ENCODE results near the gene CUL7. TPM values are rescaled to one million over a fixed set of nuclear protein-coding genes. Genes with fewer than 3 reads are reported as not detected.

The CUL7 gene
- total RNA-seq, 8 experiments from 2014 or later = 14.4 to 33.7 (median 25.1) TPM

DNA sequence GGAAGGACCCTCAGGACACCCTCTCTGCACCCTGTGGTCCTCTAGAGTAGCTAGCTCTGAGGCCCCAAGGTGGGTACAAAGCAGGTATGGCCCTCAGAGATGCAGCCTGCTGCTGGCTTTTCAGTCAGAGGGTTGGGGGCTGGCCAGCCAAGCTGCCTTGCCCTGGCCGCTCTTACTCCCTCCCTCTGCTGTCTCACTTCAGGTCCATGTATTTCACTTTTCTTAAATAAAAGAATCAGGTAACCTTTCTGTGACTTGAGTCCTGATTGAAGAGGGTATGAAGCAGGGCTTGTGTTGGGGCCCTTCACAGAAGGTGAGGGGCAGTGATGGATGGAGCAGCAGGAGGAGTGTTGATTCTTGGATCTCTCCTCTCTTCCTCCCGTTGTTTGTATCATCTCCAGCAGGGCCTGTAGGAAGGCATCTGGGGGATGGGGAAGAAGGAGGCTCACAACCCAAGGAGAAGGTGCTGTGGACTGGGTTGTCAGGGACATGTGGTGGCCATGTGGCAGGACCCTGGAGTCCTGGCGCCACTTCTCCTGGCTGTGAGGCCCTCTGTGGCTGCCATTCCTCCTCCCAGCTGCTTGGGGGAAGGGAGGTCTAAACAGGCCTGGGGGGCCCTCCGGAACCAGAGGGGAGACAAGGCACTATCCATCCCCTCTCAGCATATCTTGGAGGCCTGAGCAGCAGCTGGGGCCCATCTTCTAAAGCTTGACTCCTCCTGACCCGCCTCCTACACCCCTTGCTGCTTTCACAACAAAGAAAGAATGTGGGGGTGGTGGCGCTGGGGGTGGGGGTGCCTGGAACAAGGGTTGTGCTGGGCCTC, 21.4 kb upstream of the CUL7 start:
- peaks cover 19 to 25% of the 10 kb centered on the region in 2 donors for H3K4me1 ChIP-seq (replicated peaks in 1 of 2)
- ATAC-seq (replicated peaks in 6 of 8) = peak in 1 of 8 experiments; percentile 53
- WGBS, 10 experiments = 0 to 100% (median 69%) methylated on average over 1 to 3 of the region's 6 CpGs; no CpG with 5 or more reads in 5 of the 10 experiments
- no peak overlapping the region for H3K4me3 ChIP-seq
- in situ Hi-C loops (cut with MboI; ENCODE audit: low pct_unique_long_range_greater_than_20kb in 2 of 9, low sequenced_read_pairs in 9 of 9, unreplicated experiment in 9 of 9) = loop anchor here in 4 of 9 experiments (10.0 kb wide), 3 partner anchors 50 to 70 kb away; no protein-coding TSS in a partner anchor
- peak overlapping the region in 1 of 2 donors; percentile 52 for H3K27ac ChIP-seq

DNA sequence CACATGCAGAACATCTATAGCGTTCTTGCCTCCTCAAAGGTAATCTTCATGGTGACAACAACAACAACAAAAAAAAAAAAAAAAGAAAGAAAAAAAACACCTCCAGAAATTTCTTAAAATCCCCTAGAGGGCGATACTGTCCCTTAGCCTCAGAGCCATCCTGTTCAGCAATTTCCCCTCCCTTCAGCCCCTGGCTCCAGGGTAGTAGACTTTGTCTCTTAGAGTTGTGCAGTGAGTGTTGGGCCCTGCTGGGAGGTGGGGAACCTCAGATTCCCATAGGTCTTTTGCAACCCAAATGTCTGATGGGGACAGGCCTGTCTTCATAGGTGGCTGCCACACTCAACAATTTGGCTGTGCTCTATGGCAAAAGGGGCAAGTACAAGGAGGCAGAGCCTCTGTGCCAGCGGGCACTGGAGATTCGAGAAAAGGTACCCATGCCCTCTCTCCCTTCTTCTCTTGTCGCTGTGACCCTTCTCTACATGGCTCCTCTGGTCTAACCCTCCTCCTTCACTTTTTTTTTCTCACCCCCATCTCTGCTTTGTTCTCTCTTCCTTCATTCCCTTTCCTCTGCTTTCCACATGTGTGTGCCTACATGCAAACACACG, 16.5 kb upstream of the CUL7 start:
- in situ Hi-C loops (cut with MboI; ENCODE audit: low pct_unique_long_range_greater_than_20kb in 2 of 9, low sequenced_read_pairs in 9 of 9, unreplicated experiment in 9 of 9) = loop anchor here in 4 of 9 experiments (10.0 kb wide), 3 partner anchors 55 to 75 kb away; no protein-coding TSS in a partner anchor
- 0 to 67% (median 0%) methylated on average over 1 to 3 of the region's 6 CpGs; no CpG with 5 or more reads in 1 of the 10 experiments for WGBS, 10 experiments
- peak; percentile 46 to 92 (median 66) for ATAC-seq (replicated peaks in 6 of 8)
- Histone ChIP-seq H3K27ac (no peak overlapping the region), H3K4me3 (no peak overlapping the region), H3K4me1 (replicated peaks in 1 of 2) (peaks cover 1 to 3% of the 10 kb centered on the region in 2 donors)

DNA sequence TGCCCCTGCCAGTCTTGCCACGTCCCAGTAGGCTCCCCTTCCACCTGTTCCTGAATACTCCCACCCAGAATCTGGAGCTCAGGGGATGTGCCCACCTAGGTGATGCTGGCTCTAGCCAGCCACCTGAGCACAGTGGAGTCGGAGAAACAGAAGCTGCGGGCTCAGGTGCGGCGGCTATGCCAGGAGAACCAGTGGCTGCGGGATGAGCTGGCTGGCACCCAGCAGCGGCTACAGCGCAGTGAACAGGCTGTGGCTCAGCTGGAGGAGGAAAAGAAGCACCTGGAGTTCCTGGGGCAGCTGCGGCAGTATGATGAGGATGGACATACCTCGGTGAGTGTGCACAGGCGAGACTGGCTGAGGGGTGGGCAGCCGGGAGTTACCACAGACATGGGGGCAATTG, 9.2 kb upstream of the CUL7 start:
- in situ Hi-C loops (cut with MboI; ENCODE audit: low pct_unique_long_range_greater_than_20kb in 2 of 9, low sequenced_read_pairs in 9 of 9, unreplicated experiment in 9 of 9) = no loop called here
- H3K4me3 ChIP-seq = no peak overlapping the region
- WGBS, 10 experiments = 30 to 96% (median 83%) methylated on average over 1 to 5 of the region's 12 CpGs; no CpG with 5 or more reads in 5 of the 10 experiments
- ATAC-seq (replicated peaks in 6 of 8) = no peak
- no peak overlapping the region for H3K27ac ChIP-seq
- peaks cover 12 to 13% of the 10 kb centered on the region in 2 donors for H3K4me1 ChIP-seq (replicated peaks in 1 of 2)

DNA sequence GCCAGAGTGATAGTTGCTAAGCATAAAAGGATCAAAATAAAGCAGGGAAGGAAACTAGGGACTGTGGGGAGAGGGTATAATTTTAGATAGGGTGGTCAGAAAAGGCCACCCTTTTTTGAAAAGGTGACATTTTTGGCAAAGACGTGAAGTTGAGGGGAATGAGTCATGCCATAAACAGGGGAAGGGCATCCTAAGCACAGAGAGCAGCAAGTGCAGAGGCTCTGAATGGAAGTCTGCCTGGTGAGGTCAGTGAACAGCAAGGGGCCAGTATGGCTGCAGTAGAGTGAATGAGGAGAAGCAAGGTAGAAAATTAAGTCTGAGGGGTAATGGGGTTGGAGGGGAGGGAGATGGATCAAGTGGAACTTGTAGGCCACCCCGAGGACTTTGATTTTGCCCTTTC, 8.2 kb upstream of the CUL7 start:
- in situ Hi-C loops (cut with MboI; ENCODE audit: low pct_unique_long_range_greater_than_20kb in 2 of 9, low sequenced_read_pairs in 9 of 9, unreplicated experiment in 9 of 9) = no loop called here
- Histone ChIP-seq H3K27ac (no peak overlapping the region), H3K4me3 (no peak overlapping the region), H3K4me1 (replicated peaks in 1 of 2) (peaks cover 12 to 13% of the 10 kb centered on the region in 2 donors)
- WGBS, 10 experiments = 17 to 83% (median 49%) methylated on average over 1 to 2 of the region's 2 CpGs; no CpG with 5 or more reads in 2 of the 10 experiments
- ATAC-seq (replicated peaks in 6 of 8) = no peak

DNA sequence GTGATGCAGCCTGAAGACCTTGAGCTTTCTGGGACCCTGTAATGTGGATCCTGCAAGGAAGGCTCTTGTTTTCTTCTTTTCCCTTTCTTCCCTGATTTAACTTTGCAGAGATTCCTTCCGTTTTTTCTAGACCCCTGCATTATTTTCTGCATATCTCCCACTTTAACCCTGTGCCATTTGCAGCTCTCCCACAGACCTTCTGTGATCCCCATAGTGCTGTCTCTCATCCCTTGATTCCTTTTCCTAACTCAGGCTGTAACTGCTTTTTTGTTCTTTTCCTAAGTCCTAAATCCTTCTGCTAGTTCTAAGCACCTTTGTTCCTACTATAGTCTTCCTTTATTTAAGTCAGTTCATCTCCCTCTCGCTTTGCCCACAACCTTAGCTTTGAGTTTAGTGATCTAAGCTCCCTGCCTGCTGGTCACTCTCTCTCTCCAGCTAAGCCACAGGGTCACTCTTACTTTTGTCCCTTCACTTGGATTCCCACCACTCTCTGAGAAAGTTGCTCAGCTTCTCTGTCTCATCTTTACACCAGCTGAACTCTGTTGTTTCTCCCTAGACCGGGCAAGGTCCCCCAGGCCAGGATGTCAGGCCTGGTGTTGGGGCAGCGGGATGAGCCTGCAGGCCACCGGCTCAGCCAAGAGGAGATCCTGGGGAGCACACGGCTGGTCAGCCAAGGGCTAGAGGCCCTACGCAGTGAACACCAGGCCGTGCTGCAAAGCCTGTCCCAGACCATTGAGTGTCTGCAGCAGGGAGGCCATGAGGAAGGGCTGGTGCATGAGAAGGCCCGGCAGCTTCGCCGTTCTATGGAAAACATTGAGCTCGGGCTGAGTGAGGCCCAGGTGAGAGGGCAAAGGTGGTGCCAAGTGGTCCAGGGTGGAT, 7.3 kb upstream of the CUL7 start:
- in situ Hi-C loops (cut with MboI; ENCODE audit: low pct_unique_long_range_greater_than_20kb in 2 of 9, low sequenced_read_pairs in 9 of 9, unreplicated experiment in 9 of 9) = no loop called here
- Histone ChIP-seq H3K4me1 (replicated peaks in 1 of 2) (peaks cover 12 to 13% of the 10 kb centered on the region in 2 donors), H3K27ac (no peak overlapping the region), H3K4me3 (peak overlapping the region; percentile 62 to 97 (median 80))
- ATAC-seq (replicated peaks in 6 of 8) = no peak
- 30 to 100% (median 64%) methylated on average over 1 to 8 of the region's 12 CpGs; no CpG with 5 or more reads in 1 of the 10 experiments for WGBS, 10 experiments

DNA sequence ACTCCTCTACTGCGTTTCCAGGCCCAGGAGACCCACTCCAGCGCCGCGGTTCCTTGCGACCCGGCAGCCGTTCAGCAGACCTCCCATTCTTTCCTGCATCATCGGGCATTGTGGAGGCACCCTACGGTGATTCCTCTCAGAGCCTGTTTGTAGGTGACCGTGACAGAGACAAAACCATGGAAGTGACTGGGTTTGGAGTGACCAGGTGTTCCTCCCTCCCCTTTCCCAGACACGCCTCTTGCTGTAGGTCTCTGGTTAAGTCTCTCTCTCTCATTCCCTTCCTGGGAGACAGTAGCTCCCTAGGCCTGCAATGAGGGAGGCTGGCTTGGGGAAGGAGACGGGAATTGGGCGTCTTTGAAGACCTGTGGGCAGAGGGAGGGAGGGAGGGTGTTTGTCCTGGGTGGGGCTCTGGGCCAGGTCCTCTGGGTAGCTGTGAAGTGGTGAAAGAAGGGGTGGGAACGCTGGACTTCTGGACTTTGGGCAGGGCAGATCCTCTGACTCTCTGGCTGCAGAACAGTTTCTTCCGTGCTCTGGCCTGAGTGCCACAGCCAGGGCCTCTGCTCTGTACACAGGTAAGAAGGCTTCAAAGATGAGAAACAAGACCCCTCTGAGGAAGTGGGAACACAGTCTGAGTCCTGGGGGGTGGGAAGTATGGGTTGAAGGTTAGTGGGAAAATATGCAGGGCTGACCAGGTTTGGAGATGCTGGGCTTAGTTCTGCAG, 6.5 kb upstream of the CUL7 start:
- peaks cover 12 to 13% of the 10 kb centered on the region in 2 donors for H3K4me1 ChIP-seq (replicated peaks in 1 of 2)
- ATAC-seq (replicated peaks in 6 of 8) = peak in 7 of 8 experiments; percentile 3 to 19 (median 9)
- peak overlapping the region; percentile 86 to 95 for H3K27ac ChIP-seq
- peak overlapping the region; percentile 62 to 97 (median 80) for H3K4me3 ChIP-seq
- 8% methylated on average over 2 of the region's 15 CpGs; no CpG with 5 or more reads in 9 of the 10 experiments for WGBS, 10 experiments
- in situ Hi-C loops (cut with MboI; ENCODE audit: low pct_unique_long_range_greater_than_20kb in 2 of 9, low sequenced_read_pairs in 9 of 9, unreplicated experiment in 9 of 9) = no loop called here

DNA sequence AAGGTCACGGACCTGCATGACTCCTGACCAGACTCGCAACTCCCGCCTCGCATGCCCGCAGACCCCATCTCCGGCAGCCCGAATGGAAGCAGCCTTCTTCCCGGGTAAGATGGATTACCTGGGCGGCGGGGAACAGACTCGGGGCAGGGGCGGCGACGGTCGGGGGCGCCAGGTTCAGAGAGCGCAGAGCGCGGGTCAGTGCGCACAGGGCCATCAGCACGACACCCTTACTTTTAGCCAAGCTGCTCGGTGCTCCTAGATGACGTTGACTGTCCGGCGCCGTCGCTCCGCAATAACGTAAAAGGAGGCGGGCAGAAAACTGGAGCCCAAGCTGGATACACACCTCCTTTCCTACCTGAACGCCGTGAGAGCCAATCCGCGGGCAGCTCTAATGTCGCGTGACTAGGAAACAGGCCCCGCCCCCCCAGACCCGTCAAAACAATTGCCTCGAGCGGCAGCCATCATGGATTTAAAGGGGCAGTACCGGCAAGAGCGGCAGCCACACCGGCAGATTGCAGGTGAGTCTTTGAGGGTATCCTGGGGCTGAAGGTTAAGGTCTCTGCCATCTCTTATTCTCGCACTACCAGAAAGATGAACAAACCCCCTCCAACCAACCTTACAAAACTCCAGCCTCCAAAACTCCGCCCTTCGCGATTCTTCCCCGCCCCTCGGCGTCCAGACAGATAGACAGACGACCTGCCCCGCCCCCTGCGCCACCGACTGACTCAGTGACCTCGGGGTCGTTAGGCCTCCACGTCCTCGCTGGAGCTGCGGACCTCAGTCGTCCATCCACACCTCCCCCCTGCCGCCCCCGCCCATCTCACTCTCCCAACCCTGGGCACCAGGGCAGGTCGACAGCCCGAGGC, 5.8 kb upstream of the CUL7 start, which contains the start of the genes KLC4 and MRPL2:
Gene KLC4 (plus strand): TSS at position 464 of the 866 bp plus-strand sequence. CDS start 1,705 bp downstream, outside the sequence.
Gene MRPL2 (minus strand): TSS at position 267 of the 866 bp plus-strand sequence. CDS start 53 bp downstream, at position 214.
- Histone ChIP-seq H3K4me1 (replicated peaks in 1 of 2) (peaks cover 15% of the 10 kb centered on the region in 2 donors), H3K27ac (peak within 1 kb of the TSS; percentile 86 to 95), H3K4me3 (peak within 1 kb of the TSS; percentile 62 to 97 (median 80))
- in situ Hi-C loops (cut with MboI; ENCODE audit: low pct_unique_long_range_greater_than_20kb in 2 of 9, low sequenced_read_pairs in 9 of 9, unreplicated experiment in 9 of 9) = no loop called here
- WGBS, 10 experiments = 0 to 3% (median 0%) methylated on average over 1 to 7 of the region's 64 CpGs; no CpG with 5 or more reads in 2 of the 10 experiments
- ATAC-seq (replicated peaks in 6 of 8) = peak; percentile 91 to 98 (median 93)

DNA sequence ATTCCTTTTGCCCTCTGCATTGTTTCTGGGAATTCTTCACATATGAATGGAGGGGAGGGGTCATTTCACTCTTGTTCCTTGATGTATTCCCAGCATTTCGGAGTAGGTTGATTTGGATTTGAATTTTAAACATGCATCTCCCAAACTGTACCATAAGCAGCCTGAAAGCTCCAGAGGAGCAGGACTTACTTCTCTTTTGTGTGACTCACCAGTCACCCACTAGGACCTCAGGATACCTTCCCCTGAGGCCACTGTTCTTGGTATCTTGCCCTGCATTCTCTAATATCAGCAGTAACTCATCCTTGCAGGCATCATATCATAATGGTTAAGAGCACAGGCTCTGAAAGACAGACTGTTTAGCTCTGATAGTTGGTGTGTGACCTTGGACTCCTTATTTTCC, 4.9 kb upstream of the CUL7 start:
- H3K4me3 ChIP-seq = peak overlapping the region; percentile 62 to 97 (median 80)
- peak overlapping the region; percentile 84 to 91 for H3K27ac ChIP-seq
- no peak for ATAC-seq (replicated peaks in 6 of 8)
- in situ Hi-C loops (cut with MboI; ENCODE audit: low pct_unique_long_range_greater_than_20kb in 2 of 9, low sequenced_read_pairs in 9 of 9, unreplicated experiment in 9 of 9) = no loop called here
- 0 to 60% (median 44%) methylated on average over 1 of the region's 1 CpG; no CpG with 5 or more reads in 3 of the 10 experiments for WGBS, 10 experiments
- peaks cover 18 to 19% of the 10 kb centered on the region in 2 donors for H3K4me1 ChIP-seq (replicated peaks in 1 of 2)

DNA sequence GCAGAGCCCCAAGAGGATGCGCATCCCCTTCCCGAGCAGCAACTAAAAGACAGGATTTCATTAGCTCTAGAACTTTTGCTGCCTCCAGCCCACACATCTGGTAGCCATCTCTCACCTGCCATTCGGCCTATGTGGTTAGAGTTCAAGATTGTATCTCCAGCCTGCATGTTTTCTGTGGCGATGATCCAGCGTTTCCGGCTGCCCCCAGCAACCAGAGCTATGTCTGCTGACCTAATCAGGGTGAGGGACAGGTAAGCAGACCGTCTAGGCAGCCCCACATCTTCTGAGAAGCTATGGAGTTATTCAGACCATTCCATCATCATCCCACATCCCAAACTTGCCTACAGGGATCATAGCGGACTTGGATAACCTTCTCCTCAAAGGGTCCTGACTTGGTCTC, 2.3 kb upstream of the CUL7 start:
- Histone ChIP-seq H3K4me1 (replicated peaks in 1 of 2) (peaks cover 28 to 32% of the 10 kb centered on the region in 2 donors), H3K4me3 (no peak overlapping the region), H3K27ac (no peak overlapping the region)
- in situ Hi-C loops (cut with MboI; ENCODE audit: low pct_unique_long_range_greater_than_20kb in 2 of 9, low sequenced_read_pairs in 9 of 9, unreplicated experiment in 9 of 9) = no loop called here
- WGBS, 10 experiments = 60 to 96% (median 81%) methylated on average over 2 to 4 of the region's 8 CpGs; no CpG with 5 or more reads in 3 of the 10 experiments
- no peak for ATAC-seq (replicated peaks in 6 of 8)

DNA sequence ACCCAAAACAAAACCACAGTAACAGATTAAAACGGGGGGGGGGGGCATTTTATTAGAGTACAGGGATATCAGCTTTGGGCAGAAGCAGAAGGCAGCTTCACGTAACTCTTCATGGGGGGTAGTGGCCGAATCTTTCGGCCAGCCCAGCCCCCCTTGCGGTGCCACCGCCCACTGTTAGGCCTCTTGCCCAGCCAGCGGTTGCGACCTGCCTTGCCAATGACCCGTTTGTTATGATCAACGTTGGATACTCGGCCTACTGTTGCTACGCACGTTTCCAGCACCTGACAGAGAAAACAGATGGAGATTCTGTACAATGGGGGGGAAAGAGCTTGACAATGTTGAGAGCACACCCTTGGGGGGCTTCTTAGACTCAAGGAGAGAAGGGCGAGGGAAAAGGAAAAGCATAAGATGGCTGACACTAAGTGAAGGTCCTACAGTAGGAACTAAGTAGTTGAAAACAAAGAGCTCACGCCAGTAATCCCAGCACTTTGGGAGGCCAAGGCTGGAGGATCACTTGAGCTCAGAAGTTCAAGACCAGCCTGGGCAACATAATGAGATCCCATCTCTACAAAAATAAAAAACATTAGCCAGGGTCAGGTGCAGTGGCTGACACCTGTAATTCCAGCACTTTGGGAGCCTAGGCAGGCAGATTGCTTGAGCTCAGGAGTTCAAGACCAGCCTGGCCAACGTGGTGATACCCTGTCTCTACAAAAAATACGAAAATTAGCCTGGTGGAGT, 724 bp upstream of the CUL7 start:
- Histone ChIP-seq H3K4me3 (peak overlapping the region; percentile 37 to 55 (median 43)), H3K4me1 (replicated peaks in 1 of 2) (peaks cover 22 to 25% of the 10 kb centered on the region in 2 donors), H3K27ac (peak overlapping the region; percentile 82 to 95)
- 46 to 100% (median 78%) methylated on average over 1 to 14 of the region's 17 CpGs for WGBS, 10 experiments
- no peak for ATAC-seq (replicated peaks in 6 of 8)
- in situ Hi-C loops (cut with MboI; ENCODE audit: low pct_unique_long_range_greater_than_20kb in 2 of 9, low sequenced_read_pairs in 9 of 9, unreplicated experiment in 9 of 9) = no loop called here

Data from motor neuron (in vitro differentiated cells).